Right lung (tissue), 5 donors: ENCODE results near the gene MAP2K3. TPM values are rescaled to one million over a fixed set of nuclear protein-coding genes. Genes with fewer than 3 reads are reported as not detected.
"Not testable (repeated sequence)": the region's sequence is repeated elsewhere in the genome, so short reads cannot be mapped to it uniquely, and the experiment has no call there.

ENCODE experiments used
- DNase-seq, 2 donors: peaks; one replicate each; pipeline ENCODE4 v3.0.0-alpha.2; 2013
- polyA plus RNA-seq, 5 donors: library from polyadenylated mRNA; unstranded; fragments of 120-200 nt; gene quantifications; one replicate each; pipeline versions ENCODE4 v1.2.1 to v1.2.3, GENCODE V29; 2013; ENCODE audit warnings: inconsistent platforms in 1 of 5, low replicate concordance in 1 of 5; ENCODE audit not compliant: insufficient read length in 5 of 5, insufficient read depth in 1 of 5

Gene MAP2K3
- polyA plus RNA-seq, 5 donors = 19.1 to 30.8 (median 27.2) TPM

- DNase-seq = not testable (repeated sequence)
Observed at GRCh38 chr17:21348926-21349261, 64.4 kb downstream of the MAP2K3 start.

- not testable (repeated sequence) for DNase-seq
Observed at GRCh38 chr17:21349358-21350050, 65.0 kb downstream of the MAP2K3 start.

GRCh38 chr17:21350495-21350894 lies 66.0 kb downstream of the MAP2K3 start:
- DNase-seq = not testable (repeated sequence)

GRCh38 chr17:21351366-21352065 lies 67.0 kb downstream of the MAP2K3 start:
- no peak for DNase-seq

- no peak for DNase-seq
Observed at GRCh38 chr17:21352221-21352980, 67.9 kb downstream of the MAP2K3 start.

- no peak for DNase-seq
Observed at GRCh38 chr17:21352981-21353265, 68.4 kb downstream of the MAP2K3 start.

- no peak for DNase-seq
Observed at GRCh38 chr17:21353326-21354010, 69.0 kb downstream of the MAP2K3 start.

- DNase-seq = no peak
Observed at GRCh38 chr17:21354796-21355385, 70.4 kb downstream of the MAP2K3 start.

- no peak for DNase-seq
Observed at GRCh38 chr17:21355586-21355985, 71.1 kb downstream of the MAP2K3 start.

GRCh38 chr17:21356537-21357127 lies 72.1 kb downstream of the MAP2K3 start:
- DNase-seq = no peak

- DNase-seq = no peak
Observed at GRCh38 chr17:21357281-21357680, 72.8 kb downstream of the MAP2K3 start.

- DNase-seq = no peak
Observed at GRCh38 chr17:21357696-21358656, 73.5 kb downstream of the MAP2K3 start.

- no peak for DNase-seq
Observed at GRCh38 chr17:21358682-21359482, 74.4 kb downstream of the MAP2K3 start.

- DNase-seq = no peak
Observed at GRCh38 chr17:21359483-21359840, 75.0 kb downstream of the MAP2K3 start.

GRCh38 chr17:21360048-21360447 lies 75.5 kb downstream of the MAP2K3 start:
- DNase-seq = no peak

GRCh38 chr17:21361020-21361809 lies 76.7 kb downstream of the MAP2K3 start:
- DNase-seq = no peak

GRCh38 chr17:21362331-21362931 lies 77.9 kb downstream of the MAP2K3 start:
- no peak for DNase-seq
